IMR-90 (cell line): ENCODE data around the gene SAPCD1. TPM values are rescaled to one million over a fixed set of nuclear protein-coding genes. Genes with fewer than 3 reads are reported as not detected.

ENCODE experiments used
- ATAC-seq: fragments of 200-7000 bp; cut with Tn5 transposase; 2 replicates; pipeline ENCODE4 v1.9.1; 2020; ENCODE audit warnings: low read depth, mild to moderate bottlenecking, moderate library complexity
- BruUV-seq: library from RNA; stranded (reverse); fragments of 400-500 nt; replicated peaks from 2 replicates; lab custom pipeline; 2021; lab: Mats Ljungman, UMichigan
- CTCF ChIA-PET: fragments of 300-600 bp; formaldehyde crosslinking; extraction: SDS; loops from one replicate; lab custom pipeline; 2021; ENCODE audit warnings: antibody characterized with exemption; lab: Yijun Ruan, JAX
- POLR2A ChIA-PET: fragments of 300-600 bp; sonication (Branson Sonifier 250); formaldehyde crosslinking; loops from one replicate; lab custom pipeline; 2022; ENCODE audit warnings: antibody characterized with exemption; ENCODE audit not compliant: unreplicated experiment; lab: Charles Lee
- DNase-seq: peaks from one replicate; pipeline ENCODE4 v3.0.0; 2013
- H2AFZ ChIP-seq: replicated peaks from 2 replicates; pipeline ENCODE3; 2013; ENCODE audit warnings: low read length, mild to moderate bottlenecking; ENCODE audit not compliant: poor library complexity
- H2AK5ac ChIP-seq: 2 replicates; pipeline ENCODE4 v1.6.1; 2013; ENCODE audit warnings: low read depth, low read length, inconsistent platforms
- H2AK9ac ChIP-seq: replicated peaks from 2 replicates; pipeline ENCODE3; 2013; ENCODE audit warnings: mild to moderate bottlenecking, low read depth, low read length, moderate library complexity; ENCODE audit not compliant: poor library complexity
- H2BK120ac ChIP-seq: 2 replicates; pipeline ENCODE4 v1.6.1; 2013; ENCODE audit warnings: low read depth, low read length, inconsistent platforms
- H2BK15ac ChIP-seq: 3 replicates; pipeline ENCODE4 v1.6.1; 2013; ENCODE audit warnings: low read depth, low read length, inconsistent platforms
- H2BK20ac ChIP-seq: 2 replicates; pipeline ENCODE4 v1.6.1; 2013; ENCODE audit warnings: low read depth, mild to moderate bottlenecking, inconsistent platforms, low read length, moderate library complexity
- H2BK5ac ChIP-seq: 2 replicates; pipeline ENCODE4 v1.6.1; 2013; ENCODE audit warnings: mild to moderate bottlenecking, low read depth, low read length, inconsistent platforms; ENCODE audit not compliant: poor library complexity, severe bottlenecking
- H3K14ac ChIP-seq: replicated peaks from 2 replicates; pipeline ENCODE4 v1.6.1; 2013; ENCODE audit warnings: low read depth, low read length, inconsistent platforms
- H3K18ac ChIP-seq: 2 replicates; pipeline ENCODE4 v1.6.1; 2013; ENCODE audit warnings: low read depth, low read length, control low read depth
- H3K23ac ChIP-seq: 2 replicates; pipeline ENCODE4 v1.6.1; 2013; ENCODE audit warnings: low read depth, low read length, inconsistent platforms
- H3K27ac ChIP-seq: 2 replicates; pipeline ENCODE4 v1.5.1; 2013; ENCODE audit warnings: mild to moderate bottlenecking, control low read depth, low read length; ENCODE audit not compliant: insufficient read depth
- H3K27me3 ChIP-seq: 2 replicates; pipeline ENCODE4 v1.6.1; 2013; ENCODE audit warnings: low read length; ENCODE audit not compliant: control insufficient read depth, insufficient read depth
- H3K36me3 ChIP-seq: 2 replicates; pipeline ENCODE4 v1.6.1; 2013; ENCODE audit warnings: low read length, mixed read lengths; ENCODE audit not compliant: control insufficient read depth, insufficient read depth
- H3K4ac ChIP-seq: 2 replicates; pipeline ENCODE4 v1.6.1; 2013; ENCODE audit warnings: low read depth, low read length, inconsistent platforms
- H3K4me1 ChIP-seq: 2 replicates; pipeline ENCODE4 v1.6.1; 2013; ENCODE audit warnings: low read length, mixed read lengths; ENCODE audit not compliant: control insufficient read depth, insufficient read depth
- H3K4me2 ChIP-seq: 2 replicates; pipeline ENCODE4 v1.6.1; 2013; ENCODE audit warnings: low read depth, mild to moderate bottlenecking, control low read depth, low read length, moderate library complexity
- H3K4me3 ChIP-seq: 2 replicates; pipeline ENCODE4 v1.5.1; 2013; ENCODE audit warnings: low read depth, mild to moderate bottlenecking, control low read depth, low read length, moderate library complexity; ENCODE audit not compliant: insufficient read depth
- H3K56ac ChIP-seq: 2 replicates; pipeline ENCODE4 v1.6.1; 2013; ENCODE audit warnings: low read length, inconsistent platforms; ENCODE audit not compliant: insufficient read depth; ENCODE audit errors: extremely low read depth
- H3K79me1 ChIP-seq, 2 experiments: 2 replicates each; pipeline ENCODE4 v1.6.1; 2013; ENCODE audit warnings: low read length in 2 of 2, inconsistent platforms in 1 of 2, low read depth in 1 of 2
- H3K9ac ChIP-seq: 2 replicates; pipeline ENCODE4 v1.6.1; 2013; ENCODE audit warnings: low read depth, low read length, control low read depth
- H3K9me1 ChIP-seq: 2 replicates; pipeline ENCODE4 v1.6.1; 2013; ENCODE audit warnings: low read length, inconsistent platforms; ENCODE audit not compliant: insufficient read depth
- H3K9me3 ChIP-seq: 2 replicates; pipeline ENCODE4 v1.6.1; 2013; ENCODE audit warnings: low read length; ENCODE audit not compliant: control insufficient read depth, insufficient read depth
- H4K20me1 ChIP-seq: 2 replicates; pipeline ENCODE4 v1.6.1; 2013; ENCODE audit warnings: low read length, inconsistent platforms; ENCODE audit not compliant: insufficient read depth
- H4K5ac ChIP-seq: 2 replicates; pipeline ENCODE4 v1.6.1; 2013; ENCODE audit warnings: mild to moderate bottlenecking, low read depth, low read length, control low read depth
- H4K8ac ChIP-seq, 2 experiments: 2 replicates each; pipeline ENCODE4 v1.6.1; 2013; ENCODE audit warnings: low read depth in 2 of 2, low read length in 2 of 2, control low read depth in 1 of 2, inconsistent platforms in 1 of 2
- H4K91ac ChIP-seq: 2 replicates; pipeline ENCODE4 v1.6.1; 2013; ENCODE audit warnings: low read depth, low read length, inconsistent platforms; ENCODE audit not compliant: insufficient read depth
- BHLHE40 ChIP-seq: fragments of 150-350 bp; IDR thresholded peaks from 2 replicates; pipeline ENCODE4 v1.6.1; 2016; ENCODE audit warnings: mild to moderate bottlenecking, low read depth, low read length
- CEBPB ChIP-seq: IDR thresholded peaks from 2 replicates; pipeline ENCODE4 v1.6.1; 2012; ENCODE audit warnings: low read depth, low read length, improper control_type of control experiment
- CTCF ChIP-seq: conservative IDR thresholded peaks from 2 replicates; pipeline ENCODE4 v1.5.1; 2012; ENCODE audit warnings: mild to moderate bottlenecking, low read depth, low read length, improper control_type of control experiment
- MXI1 ChIP-seq: IDR thresholded peaks from 2 replicates; pipeline ENCODE4 v1.6.1; 2012; ENCODE audit warnings: low read depth, mild to moderate bottlenecking, low read length, moderate library complexity, borderline replicate concordance
- NFE2L2 ChIP-seq: fragments of 150-350 bp; IDR thresholded peaks from 2 replicates; pipeline ENCODE4 v1.6.1; 2016; ENCODE audit warnings: low read depth, mild to moderate bottlenecking, low read length
- POLR2A ChIP-seq: IDR thresholded peaks from 2 replicates; pipeline ENCODE4 v1.6.1; 2012; ENCODE audit warnings: mild to moderate bottlenecking, low read depth, low read length
- RAD21 ChIP-seq: IDR thresholded peaks from 2 replicates; pipeline ENCODE4 v1.6.1; 2012; ENCODE audit warnings: low read length, improper control_type of control experiment
- RCOR1 ChIP-seq: IDR thresholded peaks from 2 replicates; pipeline ENCODE4 v1.6.1; 2012; ENCODE audit warnings: mild to moderate bottlenecking, low read length, improper control_type of control experiment; ENCODE audit not compliant: insufficient replicate concordance
- RFX5 ChIP-seq: IDR thresholded peaks from 2 replicates; pipeline ENCODE4 v1.8.0; 2012; ENCODE audit warnings: low read depth, mild to moderate bottlenecking, low read length, moderate library complexity
- SMC3 ChIP-seq: fragments of 150-350 bp; IDR thresholded peaks from 2 replicates; pipeline ENCODE4 v1.6.1; 2016; ENCODE audit warnings: low read depth, mild to moderate bottlenecking, antibody characterized with exemption, low read length, moderate library complexity
- USF2 ChIP-seq: fragments of 150-350 bp; IDR thresholded peaks from 2 replicates; pipeline ENCODE4 v1.6.1; 2017; ENCODE audit warnings: mild to moderate bottlenecking, antibody characterized with exemption, low read length, low read depth
- WGBS, 2 experiments: methylation state at CpG; one replicate each; pipeline versions ENCODE4 v1.1.5 to v1.1.7; 2013; ENCODE audit warnings: missing lambda C conversion rate in 2 of 2; ENCODE audit not compliant: insufficient read length in 1 of 2; ENCODE audit errors: extremely low coverage in 2 of 2; 5-methylcytosine and 5-hydroxymethylcytosine counted together
- dilution Hi-C: fragments of 300-500 bp; cut with HindIII; formaldehyde crosslinking; loops from one replicate; pipeline ENCODE4 v1.14.3; 2018; ENCODE audit warnings: low sequenced_read_pairs; ENCODE audit not compliant: unreplicated experiment
- in situ Hi-C: fragments of 300-500 bp; cut with MboI; formaldehyde crosslinking; loops from 3 replicates; pipeline ENCODE4 v1.14.3; 2019; ENCODE audit warnings: low sequenced_read_pairs, inconsistent platforms, mixed read lengths
- intact Hi-C: fragments of 100-400 bp; cut with micrococcal nuclease; formaldehyde crosslinking; loops from 2 replicates; pipeline ENCODE4 v1.10.0; 2022
- polyA plus RNA-seq, 3 experiments: library from polyadenylated mRNA; depleted of rRNA; stranded (reverse); fragments of >200 nt; gene quantifications; 2 replicates each; pipeline ENCODE4 v1.2.3, GENCODE V29; 2012; ENCODE audit warnings: low replicate concordance in 1 of 3
- total RNA-seq: library from RNA; depleted of rRNA; stranded (reverse); fragments of >200 nt; gene quantifications from 2 replicates; pipeline ENCODE4 v1.2.3, GENCODE V29; 2012

SAPCD1 gene
- total and polyA plus RNA-seq, 2 of the 4 experiments (the other 2 are of a cell fraction): 2.3 TPM; not detected in 1

DNA sequence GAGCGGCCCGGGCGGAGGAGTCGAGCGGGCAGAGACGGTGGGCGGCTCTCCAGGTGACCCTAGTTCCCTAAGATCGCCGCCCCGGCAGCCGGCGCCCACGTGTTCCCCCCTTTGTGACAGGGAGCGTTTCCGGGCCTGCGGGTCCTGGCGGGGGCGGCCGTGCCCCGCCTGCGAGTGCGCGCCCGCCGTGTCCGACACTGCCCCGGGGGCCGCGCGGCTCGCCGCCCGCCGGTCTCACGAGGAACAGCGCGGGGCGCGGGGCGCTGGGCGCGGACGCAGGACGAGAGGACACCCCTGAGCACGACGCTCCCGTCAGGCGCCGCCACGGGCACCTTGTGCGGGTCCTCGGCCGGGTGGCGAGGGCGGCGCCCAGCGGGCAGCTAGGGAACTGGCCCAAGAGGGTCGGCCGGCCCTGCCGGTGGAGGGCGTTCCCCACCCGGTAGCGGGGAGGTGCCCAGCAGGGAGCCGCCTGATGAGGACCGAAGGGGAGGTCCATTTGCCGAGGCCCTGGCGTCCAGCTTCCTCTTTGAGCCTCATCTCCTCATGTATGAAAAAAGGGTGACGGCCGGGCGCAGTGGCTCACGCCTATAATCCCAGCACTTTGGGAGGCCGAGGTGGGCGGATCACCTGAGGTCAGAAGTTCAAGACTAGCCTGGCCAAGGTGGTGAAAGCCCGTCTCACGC is 33.3 kb downstream of the SAPCD1 start, which contains the start of gene VARS1:
Gene VARS1 (minus strand): TSS at position 137 of the 683 bp plus-strand sequence. CDS start 535 bp downstream, outside the sequence.
- Histone ChIP-seq H4K8ac (peak within 1 kb of the TSS; percentile 81 to 94), H3K4me1 (no peaks in the 10 kb centered on the region; the same call in 1 of the 2 replicates), H4K20me1 (no peaks in the 10 kb centered on the region), H2AK5ac (peak within 1 kb of the TSS; percentile 98), H2BK15ac (peak within 1 kb of the TSS; percentile 58; the same call in 1 of the 3 replicates), H2AK9ac (peak within 1 kb of the TSS; percentile 100), H2BK120ac (peak within 1 kb of the TSS; percentile 95), H2AFZ (peak within 1 kb of the TSS; percentile 100), H4K91ac (peak within 1 kb of the TSS; percentile 98), H3K9me1 (0 out of 2 replicates have a peak, but pooled peaks cover 3% of the 10 kb centered on the region), H3K4me2 (peak within 1 kb of the TSS; percentile 98), H2BK20ac (0 out of 2 replicates have a peak within 1 kb of the TSS, but pooled peaks have one; percentile 21), H3K27me3 (no peaks in the 10 kb centered on the region), H3K9me3 (no peaks in the 10 kb centered on the region), H3K36me3 (peaks cover 15% of the 10 kb centered on the region), H3K18ac (peak within 1 kb of the TSS; percentile 50), H3K9ac (peak within 1 kb of the TSS; percentile 93), H3K56ac (peak within 1 kb of the TSS; percentile 80), H4K5ac (peak within 1 kb of the TSS; percentile 79), H3K4ac (peak within 1 kb of the TSS; percentile 98), H3K23ac (peak within 1 kb of the TSS; percentile 92), H3K27ac (peak within 1 kb of the TSS; percentile 97), H3K14ac (peak within 1 kb of the TSS; percentile 92), H3K4me3 (peak within 1 kb of the TSS; percentile 77), H2BK5ac (peak within 1 kb of the TSS; percentile 100), H3K79me1 (peaks cover 0 to 47% of the 10 kb centered on the region in 2 experiments)
- 2% methylated on average over 49 of the region's 75 CpGs; no CpG with 5 or more reads in 1 of the 2 experiments for WGBS, 2 experiments
- intact Hi-C loops: loop anchor here (1.0 to 2.0 kb wide), 2 partner anchors 32 to 57 kb away; partner anchors contain the start of gene HSPA1B
- ChIA-PET CTCF (interaction anchor here (1.0 to 1.6 kb wide), 3 partner anchors 11 to 32 kb away, joined by 4 to 10 read pairs (median 4); partner anchors contain the start of genes HSPA1B and LSM2), POLR2A (interaction anchor here (1.0 kb wide), 1 partner anchor 32 kb away, joined by 6 read pairs; the partner anchor contains the start of gene HSPA1B)
- DNase-seq (peak; percentile 84), ATAC-seq (peak; percentile 96)
- TF ChIP-seq SMC3: peak; percentile 61
- TF ChIP-seq MXI1: peak; percentile 98
- peak; percentile 97 for TF ChIP-seq CTCF
- TF ChIP-seq NFE2L2: no peak
- peak; percentile 44; the same call in 1 of the 2 replicates for TF ChIP-seq POLR2A
- TF ChIP-seq BHLHE40: 0 out of 2 replicates have a peak, but pooled peaks have one; percentile 4
- no peak for TF ChIP-seq RCOR1
- no peak for TF ChIP-seq CEBPB
- TF ChIP-seq RAD21: peak; percentile 53
- TF ChIP-seq USF2: peak; percentile 69
- no peak for TF ChIP-seq RFX5
- in situ Hi-C loops: no loop called here
- dilution Hi-C loops: no loop called here
- BruUV-seq: no TSS peak
